Breast epithelium (tissue), 3 donors: Measurements from ENCODE around the gene ADAD2.

Source experiments
- CTCF ChIP-seq, 3 donors: fragments of 450-650 bp; IDR thresholded peaks; one replicate each; pipeline ENCODE4 v1.5.1; 2016 to 2017; ENCODE audit warnings: antibody characterized with exemption in 3 of 3, mild to moderate bottlenecking in 3 of 3, moderate library complexity in 3 of 3
- POLR2A ChIP-seq: fragments of 450-650 bp; IDR thresholded peaks from one replicate; pipeline ENCODE4 v1.6.1; 2016; ENCODE audit warnings: antibody characterized with exemption, mild to moderate bottlenecking, moderate library complexity

- no peak for TF ChIP-seq CTCF (IDR thresholded peaks at IDR 0.05)
- TF ChIP-seq POLR2A: no peak
These were observed 8.0 kb upstream of the ADAD2 start for GRCh38 chr16:84182680-84183571.
